Uterus (tissue), 2 donors: Measurements from ENCODE around the gene SLC30A7.

Source experiments
- CTCF ChIP-seq, 4 experiments: fragments of 200-600 bp in 2 of 4; fragments of 450-650 bp in 2 of 4; sonication (generic) in 2 of 4; IDR thresholded peaks; one replicate each; pipeline ENCODE4 v1.5.1; 2016 to 2019; ENCODE audit warnings: antibody characterized with exemption in 4 of 4, mild to moderate bottlenecking in 2 of 4, moderate library complexity in 1 of 4
- POLR2A ChIP-seq, 2 donors: fragments of 450-650 bp; IDR thresholded peaks; one replicate each; pipeline ENCODE4 v1.6.1; 2016; ENCODE audit warnings: antibody characterized with exemption in 2 of 2, mild to moderate bottlenecking in 1 of 2, moderate library complexity in 1 of 2

- TF ChIP-seq CTCF (IDR thresholded peaks at IDR 0.05) (no peak), POLR2A (IDR thresholded peaks at IDR 0.05) (no peak)
These were observed 20.7 kb upstream of the SLC30A7 start for GRCh38 chr1:100875228-100875627.
